ENCODE data around the gene CCDC174.
"Not testable (repeated sequence)": the region's sequence is repeated elsewhere in the genome, so short reads cannot be mapped to it uniquely, and the experiment has no call there.

CCDC174 gene

GRCh38 chr3:14627815-14628214, 23.7 kb upstream of the CCDC174 start:
- DNase-seq = no peak

DNA sequence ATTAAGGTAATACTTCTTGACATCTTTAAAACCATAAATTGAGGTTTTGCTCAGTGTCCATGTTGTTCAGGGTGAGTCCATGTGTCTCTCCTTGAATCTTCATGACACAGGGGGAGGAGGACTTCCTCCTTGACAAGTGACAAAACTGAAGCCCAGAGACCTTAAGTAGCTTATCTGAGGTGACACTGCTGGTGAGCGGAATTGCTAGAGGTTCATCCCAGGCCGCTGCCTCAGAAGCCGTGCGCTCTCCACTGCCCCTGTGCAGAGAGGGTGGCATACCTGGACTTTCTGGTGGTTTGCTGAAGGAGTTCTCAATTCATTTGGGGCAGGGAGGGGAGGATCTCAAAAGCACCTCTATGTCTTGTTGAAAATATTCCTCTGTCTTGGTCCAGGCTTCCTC, 23.2 kb upstream of the CCDC174 start:
- no peak for DNase-seq

GRCh38 chr3:14630404-14631100, 21.0 kb upstream of the CCDC174 start:
- DNase-seq = no peak

- DNase-seq = no peak
These were observed 20.5 kb upstream of the CCDC174 start for GRCh38 chr3:14631101-14631497.

GRCh38 chr3:14631687-14632441, 19.7 kb upstream of the CCDC174 start:
- no peak for DNase-seq

DNA sequence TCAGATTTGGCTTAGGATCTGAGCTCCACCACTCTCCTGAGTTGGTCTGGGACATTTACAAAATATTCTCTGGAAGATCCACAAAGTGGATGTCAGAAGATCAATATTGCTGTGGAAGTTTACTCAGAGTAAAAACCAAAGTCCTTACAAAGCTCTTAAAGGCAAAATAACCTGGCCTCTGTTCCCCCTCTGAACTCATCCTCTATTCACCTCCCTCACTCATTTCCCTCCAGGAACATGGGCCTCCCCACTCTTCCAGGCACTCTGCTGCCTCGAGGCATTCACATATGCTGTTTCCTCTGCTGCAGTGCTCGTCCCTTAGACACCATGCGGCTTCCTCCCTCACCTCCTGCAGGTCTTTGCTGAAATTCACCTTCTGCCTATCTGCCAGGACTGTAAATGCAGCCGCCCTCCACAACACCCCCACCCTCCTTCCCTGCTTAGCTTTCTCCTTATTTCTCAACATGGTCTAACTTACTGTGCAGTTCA, 19.1 kb upstream of the CCDC174 start:
- no peak for DNase-seq

DNA sequence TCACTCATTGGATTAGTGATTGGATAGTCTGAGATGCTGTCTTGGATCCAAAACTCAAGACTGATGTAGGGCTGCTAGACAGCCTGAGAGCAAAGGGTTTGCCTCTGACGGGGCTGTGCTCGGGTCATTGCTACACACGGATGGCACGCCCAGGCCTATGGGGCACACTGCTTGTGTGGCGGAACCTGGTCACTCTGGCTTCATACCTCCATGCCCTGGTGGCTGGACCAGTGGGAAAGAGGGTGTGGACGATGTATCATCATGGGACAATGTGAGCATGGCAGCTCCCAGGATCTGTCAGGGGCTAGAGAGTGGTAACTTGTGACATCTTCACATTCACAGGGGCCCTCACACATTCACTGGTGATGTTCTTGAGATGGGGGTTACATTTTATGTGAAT, 18.1 kb upstream of the CCDC174 start:
- no peak for DNase-seq

DNA sequence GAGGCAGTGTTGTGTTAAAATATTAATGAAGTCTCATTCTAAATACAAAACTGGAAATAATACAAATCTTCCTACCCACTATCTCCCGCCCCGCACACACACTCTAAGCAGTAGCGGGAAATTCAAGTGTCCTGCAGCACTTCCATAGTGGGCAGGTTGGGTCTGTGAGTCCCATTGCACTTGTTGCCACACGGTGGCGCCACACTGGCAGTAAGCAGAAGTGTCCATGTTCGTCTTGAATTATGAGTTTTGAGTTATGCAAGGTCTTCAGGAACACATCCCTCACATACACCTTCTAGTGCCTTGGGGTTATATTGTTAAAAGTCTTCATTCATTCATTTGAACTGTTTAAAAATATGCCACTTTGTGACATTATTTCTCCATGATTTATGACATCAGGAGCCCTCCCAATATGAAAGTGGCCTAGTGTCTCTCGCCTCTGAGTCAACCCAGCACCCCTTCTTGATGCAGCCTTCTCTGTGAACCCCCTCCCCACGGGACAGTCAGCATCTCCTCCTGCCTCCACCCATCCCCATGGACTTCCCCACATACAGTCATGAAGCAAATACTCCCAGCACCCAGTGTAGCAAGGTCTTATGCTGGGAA, 17.6 kb upstream of the CCDC174 start:
- DNase-seq = no peak

GRCh38 chr3:14634763-14635400, 16.7 kb upstream of the CCDC174 start:
- no peak for DNase-seq

- DNase-seq = no peak
These were observed 15.0 kb upstream of the CCDC174 start for GRCh38 chr3:14636496-14637087.

DNA sequence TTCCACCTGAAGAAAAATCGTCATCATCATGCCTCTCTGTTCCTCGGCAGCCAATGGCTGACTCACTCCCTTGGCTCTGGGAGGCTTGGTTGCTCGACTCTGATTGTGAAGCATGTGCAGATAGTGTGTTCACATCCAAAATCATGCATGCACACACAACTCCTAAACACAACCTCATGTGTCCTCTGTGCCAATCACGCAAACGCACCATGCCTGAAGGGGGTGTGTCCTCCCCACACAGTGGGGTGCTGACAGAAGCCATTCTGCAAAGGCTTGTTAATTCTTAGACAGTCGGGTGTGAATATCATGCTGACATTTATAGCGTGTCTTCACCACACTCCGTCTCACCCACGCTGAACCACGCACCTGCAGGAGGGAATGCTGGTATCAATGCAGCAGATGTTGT, 11.4 kb upstream of the CCDC174 start:
- DNase-seq = no peak

- no peak for DNase-seq
These were observed 10.8 kb upstream of the CCDC174 start for GRCh38 chr3:14640734-14641133.

- DNase-seq = no peak
These were observed 10.2 kb upstream of the CCDC174 start for GRCh38 chr3:14641346-14641745.

DNA sequence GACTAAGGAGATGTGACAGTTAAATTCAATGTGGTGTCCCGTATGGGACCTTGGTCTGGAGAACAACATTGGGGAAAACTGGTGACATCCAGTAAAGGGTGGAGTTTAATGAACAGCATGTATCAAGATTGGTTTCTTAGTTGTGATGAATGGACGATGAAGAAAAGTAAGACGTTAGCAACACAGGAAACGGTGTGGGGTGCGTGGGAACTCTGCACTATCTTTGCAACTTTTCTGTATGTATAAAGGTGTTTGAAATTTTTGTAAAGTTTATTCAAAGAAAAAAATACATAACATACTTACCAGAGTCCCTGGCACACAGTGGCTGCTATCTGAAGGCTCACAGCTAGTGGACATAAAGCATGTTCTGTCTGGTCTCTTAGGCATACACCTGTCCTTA, 6.1 kb upstream of the CCDC174 start:
- no peak for DNase-seq

DNA sequence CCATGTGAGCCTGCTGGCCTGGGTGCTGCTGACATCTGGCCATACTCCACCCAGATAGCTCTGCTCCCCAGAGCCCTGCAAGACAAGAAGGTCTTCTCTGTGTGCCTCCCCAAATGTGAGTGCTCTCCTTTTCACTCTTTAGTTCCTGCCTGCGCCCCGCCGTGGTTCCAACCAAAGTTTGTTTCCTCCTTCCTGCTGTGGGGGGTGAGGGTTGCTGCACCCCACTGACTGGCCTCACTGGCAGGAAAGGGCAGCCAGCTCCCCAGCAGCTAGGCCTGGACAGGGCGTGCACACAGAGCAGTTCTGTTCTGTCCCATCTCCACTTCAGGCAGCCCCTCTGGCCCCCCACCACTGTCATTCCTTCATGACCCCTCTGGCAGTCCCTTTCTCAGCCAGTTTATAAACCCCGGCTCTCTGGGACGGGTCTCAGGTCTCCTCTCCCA, 5.4 kb upstream of the CCDC174 start:
- no peak for DNase-seq

- no peak for DNase-seq
These were observed 4.8 kb upstream of the CCDC174 start for GRCh38 chr3:14646589-14647413.

DNA sequence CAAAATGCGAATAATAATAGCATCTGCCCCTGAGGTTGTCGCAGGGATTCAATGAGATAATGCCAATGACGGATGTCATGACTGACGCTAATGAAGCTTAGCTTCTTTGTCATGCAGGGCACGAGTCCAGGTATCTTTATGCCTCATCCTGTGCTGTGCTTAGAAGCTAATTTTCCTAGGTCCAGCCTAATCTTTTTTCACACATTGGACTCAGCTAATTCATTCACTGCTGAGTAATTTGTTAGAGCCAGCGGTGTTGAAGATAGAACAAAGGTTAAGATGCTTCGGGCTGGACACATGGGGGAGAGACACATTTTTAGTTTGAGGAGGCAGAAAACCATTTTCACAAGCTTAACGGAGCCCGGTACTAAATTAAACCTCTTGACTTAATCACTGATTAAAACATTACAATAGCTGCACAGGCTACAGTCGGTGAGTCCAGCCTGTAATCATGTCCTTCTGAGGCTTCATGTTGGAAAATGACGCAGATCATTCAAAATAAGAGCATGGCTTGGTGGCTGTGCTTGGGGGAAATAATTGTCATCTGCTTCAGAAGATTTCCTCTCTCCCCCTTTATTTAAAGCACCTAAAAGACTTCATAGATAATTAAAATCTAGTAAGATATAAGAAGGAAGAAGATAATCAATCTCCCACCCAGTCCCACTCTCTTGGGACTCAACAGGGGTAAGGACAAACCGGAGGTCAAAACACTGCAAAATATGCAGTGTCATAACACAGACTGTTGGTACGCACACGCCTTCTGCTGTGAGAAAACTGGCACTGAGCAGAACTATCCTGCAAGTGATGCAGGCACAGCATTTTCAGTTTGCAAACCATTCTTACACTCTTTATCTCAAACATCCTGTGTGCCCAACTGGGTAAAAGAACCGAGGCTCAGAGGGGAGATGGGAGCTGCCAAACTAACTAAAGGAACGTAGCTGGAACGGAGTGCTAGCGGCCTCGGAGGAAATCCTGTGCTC, 3.3 kb upstream of the CCDC174 start:
- DNase-seq = no peak

DNA sequence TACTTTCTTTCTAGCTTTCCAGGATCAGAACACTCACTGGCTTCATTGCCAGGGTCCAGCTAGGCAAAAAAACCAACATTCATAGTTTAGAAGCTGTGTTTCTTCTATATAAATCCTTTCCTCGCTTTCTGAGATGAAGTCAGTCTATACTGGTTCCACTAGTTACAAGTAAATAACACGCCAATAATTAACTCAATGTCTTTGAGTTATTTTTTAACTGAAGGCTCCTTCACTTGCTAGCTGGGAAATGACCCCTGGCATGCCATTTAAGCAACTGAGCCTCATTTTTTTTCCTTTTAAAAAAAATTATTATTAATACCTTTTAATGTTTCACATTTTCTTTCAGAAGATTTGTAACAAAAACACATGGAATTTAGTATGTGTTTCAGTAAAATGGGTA, 2.1 kb upstream of the CCDC174 start:
- no peak for DNase-seq

- DNase-seq = no peak
These were observed 1.4 kb upstream of the CCDC174 start for GRCh38 chr3:14650193-14650592.

GRCh38 chr3:14652360-14652907, 872 bp downstream of the CCDC174 start:
- not testable (repeated sequence) for DNase-seq

GRCh38 chr3:14657579-14657978, 6.0 kb downstream of the CCDC174 start:
- DNase-seq = no peak

Data from DMS 273 treated with DMSO at 0.1 percent for 48 hours (cell line).